GM23338 (cell line): ENCODE measurements around the gene DSC2.

Source experiments
- EZH2 ChIP-seq: fragments of 200-600 bp; sonication (generic); IDR thresholded peaks from one replicate; pipeline ENCODE4 v1.8.0; 2017; ENCODE audit warnings: antibody characterized with exemption, mild to moderate bottlenecking, low read depth; ENCODE audit not compliant: unreplicated experiment
- NANOG ChIP-seq: IDR thresholded peaks from 2 replicates; pipeline ENCODE4 v1.6.1; 2016; ENCODE audit warnings: antibody characterized with exemption, borderline replicate concordance
- POLR2AphosphoS5 ChIP-seq: IDR thresholded peaks from 2 replicates; pipeline ENCODE4 v1.6.1; 2016; ENCODE audit warnings: antibody characterized with exemption, low read depth
- TF ChIP-seq, protein P1 (sequence below), 2 experiments: fragments of 200-600 bp in 1 of 2; sonication (generic) in 1 of 2; conservative IDR thresholded peaks; 2 replicates each; pipeline versions ENCODE4 v1.5.1 to v1.6.1; 2016 to 2017; ENCODE audit warnings: antibody characterized with exemption in 2 of 2, low read depth in 2 of 2, mild to moderate bottlenecking in 2 of 2, moderate library complexity in 1 of 2

DNA sequence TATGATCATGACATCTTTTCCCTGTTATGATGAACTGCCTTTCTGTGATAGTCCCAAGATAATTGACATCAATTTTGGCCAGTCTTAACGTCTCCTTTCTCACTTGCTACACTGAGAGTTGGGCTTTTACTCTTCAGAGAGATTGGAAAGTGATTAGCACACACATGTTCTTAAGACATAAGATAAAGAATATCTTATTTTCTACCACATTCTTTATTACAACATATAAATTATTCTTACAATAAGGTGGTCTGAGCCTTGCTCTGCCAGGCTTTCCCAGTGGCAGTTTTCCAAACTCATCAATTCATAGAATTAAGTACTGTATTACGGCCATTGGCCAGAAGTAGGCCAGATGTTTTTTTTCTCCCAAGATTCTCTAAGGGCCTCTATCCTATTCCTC, 54.0 kb downstream of the DSC2 start:
- TF ChIP-seq, protein P1, sequence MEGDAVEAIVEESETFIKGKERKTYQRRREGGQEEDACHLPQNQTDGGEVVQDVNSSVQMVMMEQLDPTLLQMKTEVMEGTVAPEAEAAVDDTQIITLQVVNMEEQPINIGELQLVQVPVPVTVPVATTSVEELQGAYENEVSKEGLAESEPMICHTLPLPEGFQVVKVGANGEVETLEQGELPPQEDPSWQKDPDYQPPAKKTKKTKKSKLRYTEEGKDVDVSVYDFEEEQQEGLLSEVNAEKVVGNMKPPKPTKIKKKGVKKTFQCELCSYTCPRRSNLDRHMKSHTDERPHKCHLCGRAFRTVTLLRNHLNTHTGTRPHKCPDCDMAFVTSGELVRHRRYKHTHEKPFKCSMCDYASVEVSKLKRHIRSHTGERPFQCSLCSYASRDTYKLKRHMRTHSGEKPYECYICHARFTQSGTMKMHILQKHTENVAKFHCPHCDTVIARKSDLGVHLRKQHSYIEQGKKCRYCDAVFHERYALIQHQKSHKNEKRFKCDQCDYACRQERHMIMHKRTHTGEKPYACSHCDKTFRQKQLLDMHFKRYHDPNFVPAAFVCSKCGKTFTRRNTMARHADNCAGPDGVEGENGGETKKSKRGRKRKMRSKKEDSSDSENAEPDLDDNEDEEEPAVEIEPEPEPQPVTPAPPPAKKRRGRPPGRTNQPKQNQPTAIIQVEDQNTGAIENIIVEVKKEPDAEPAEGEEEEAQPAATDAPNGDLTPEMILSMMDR (conservative IDR thresholded peaks at IDR 0.05; ENCODE audit: low read depth in 2 of 2) = no peak
- no peak for TF ChIP-seq NANOG
- no peak for TF ChIP-seq POLR2AphosphoS5
- no peak for TF ChIP-seq EZH2
